Left lung (tissue), 10 donors: Measurements from ENCODE around the gene NT5E. TPM values are rescaled to one million over a fixed set of nuclear protein-coding genes. Genes with fewer than 3 reads are reported as not detected.
A peak's percentile ranks its signal among the peaks of the same experiment; 100 is the strongest.

Experiments used
- ATAC-seq: fragments of 200-7000 bp; cut with Tn5 transposase; one replicate; pipeline ENCODE4 v1.9.1; 2020; ENCODE audit warnings: moderate library complexity
- DNase-seq, 4 donors: peaks; one replicate each; pipeline ENCODE4 v3.0.0-alpha.2; 2013 to 2020
- H3K27ac ChIP-seq, 2 donors: fragments of 200-600 bp; sonication (generic) in 1 of 2; one replicate each; pipeline versions ENCODE4 v1.5.0 to v1.8.0; 2020 to 2021
- H3K27me3 ChIP-seq, 2 donors: fragments of 200-600 bp; sonication (generic) in 1 of 2; one replicate each; pipeline versions ENCODE4 v1.5.0 to v1.8.0; 2020 to 2021
- H3K36me3 ChIP-seq, 2 donors: fragments of 200-600 bp; sonication (generic) in 1 of 2; one replicate each; pipeline versions ENCODE4 v1.5.0 to v1.8.0; 2020 to 2021
- H3K4me1 ChIP-seq, 2 donors: fragments of 200-600 bp; one replicate each; pipeline ENCODE4 v1.8.0; 2021
- H3K4me3 ChIP-seq, 2 donors: fragments of 200-600 bp; sonication (generic) in 1 of 2; one replicate each; pipeline versions ENCODE4 v1.5.0 to v1.8.0; 2020 to 2021; ENCODE audit warnings: mild to moderate bottlenecking in 1 of 2
- H3K9me3 ChIP-seq, 2 donors: fragments of 200-600 bp; sonication (generic) in 1 of 2; one replicate each; pipeline versions ENCODE4 v1.5.0 to v1.8.0; 2020 to 2021
- CTCF ChIP-seq, 2 donors: fragments of 200-600 bp; sonication (generic) in 1 of 2; IDR thresholded peaks; one replicate each; pipeline versions ENCODE4 v1.5.0 to v1.8.0; 2021; ENCODE audit warnings: antibody characterized with exemption in 2 of 2
- intact Hi-C, 2 donors: fragments of 100-400 bp; cut with DNase I; formaldehyde crosslinking; loops; one replicate each; pipeline versions ENCODE4 v1.11.2 to v1.14.2; 2022
- polyA plus RNA-seq, 6 donors: library from polyadenylated mRNA; unstranded; fragments of 120-200 nt; gene quantifications; one replicate each; pipeline ENCODE4 v1.2.1, GENCODE V29; 2013; ENCODE audit not compliant: insufficient read length in 6 of 6
- total RNA-seq, 2 donors: library from RNA; stranded (reverse); fragmentation: NEBNext Ultra II Directional; extraction: Animal tissue kit (Norgen Biotek cat#: 25700); gene quantifications; one replicate each; pipeline ENCODE4 v1.2.1, GENCODE V29; 2021
- donor health status: DM: no; HTN: yes; CAD: no.
- donor health status: DM: no; HTN: no; CAD: no.

NT5E gene
- total and polyA plus RNA-seq, 8 donors, result 9.1 to 16.8 (median 14.5) TPM

DNA sequence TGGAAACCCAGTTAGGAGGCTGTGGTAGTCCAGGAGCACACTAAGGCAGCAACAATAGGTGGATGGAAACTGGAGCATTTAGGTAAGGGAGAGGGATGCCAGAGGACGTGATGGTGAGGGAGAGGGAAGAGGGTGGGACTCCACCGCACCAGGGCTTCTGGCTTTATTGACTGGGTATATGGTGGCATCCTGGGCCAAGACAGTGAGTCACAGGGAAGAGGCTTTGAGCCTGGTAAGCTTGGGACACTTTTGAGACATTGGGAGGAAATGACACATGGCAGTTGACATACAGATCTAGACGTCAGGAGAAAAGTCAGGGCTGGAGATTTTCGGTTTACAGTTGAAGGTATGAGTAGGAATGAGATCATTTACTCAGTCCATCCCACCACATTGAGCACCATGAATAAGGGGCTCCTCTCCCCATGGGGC lies 14.9 kb downstream of the NT5E start:
- Histone ChIP-seq H3K4me1 (peaks cover 0 to 32% of the 10 kb centered on the region in 2 donors), H3K27me3 (no peaks in the 10 kb centered on the region), H3K36me3 (no peaks in the 10 kb centered on the region), H3K9me3 (no peaks in the 10 kb centered on the region), H3K27ac (peak overlapping the region; percentile 35 to 48), H3K4me3 (no peak overlapping the region)
- no peak for DNase-seq
- intact Hi-C loops, result no loop called here
- ATAC-seq, result peak; percentile 48
- TF ChIP-seq CTCF (IDR thresholded peaks at IDR 0.05), result no peak

DNA sequence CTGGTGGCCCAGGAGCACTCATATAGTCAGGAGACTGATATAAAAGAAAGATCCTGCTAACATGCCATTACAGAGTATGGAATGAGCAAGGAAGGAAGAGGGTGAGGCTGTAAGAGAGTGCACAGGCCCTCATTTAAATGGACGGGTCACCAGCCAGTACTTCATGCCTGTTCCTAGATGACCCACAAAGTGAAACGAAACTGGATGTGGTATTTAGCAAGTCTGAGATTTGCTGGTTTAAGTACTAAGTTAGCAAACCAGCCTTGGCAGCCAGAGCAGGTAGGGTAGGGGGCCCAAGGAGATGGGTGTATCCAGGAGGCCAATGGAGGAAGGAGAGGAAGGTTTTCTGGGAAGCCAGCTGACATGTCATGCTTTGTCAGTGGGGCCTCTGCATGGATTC lies 15.9 kb downstream of the NT5E start:
- peaks cover 0 to 32% of the 10 kb centered on the region in 2 donors for H3K4me1 ChIP-seq
- DNase-seq (no peak), ATAC-seq (no peak)
- no peak overlapping the region for H3K4me3 ChIP-seq
- TF ChIP-seq CTCF (IDR thresholded peaks at IDR 0.05), result no peak
- intact Hi-C loops, result no loop called here
- H3K36me3 ChIP-seq, result no peaks in the 10 kb centered on the region
- H3K9me3 ChIP-seq, result no peaks in the 10 kb centered on the region
- no peaks in the 10 kb centered on the region for H3K27me3 ChIP-seq
- H3K27ac ChIP-seq, result no peak overlapping the region

DNA sequence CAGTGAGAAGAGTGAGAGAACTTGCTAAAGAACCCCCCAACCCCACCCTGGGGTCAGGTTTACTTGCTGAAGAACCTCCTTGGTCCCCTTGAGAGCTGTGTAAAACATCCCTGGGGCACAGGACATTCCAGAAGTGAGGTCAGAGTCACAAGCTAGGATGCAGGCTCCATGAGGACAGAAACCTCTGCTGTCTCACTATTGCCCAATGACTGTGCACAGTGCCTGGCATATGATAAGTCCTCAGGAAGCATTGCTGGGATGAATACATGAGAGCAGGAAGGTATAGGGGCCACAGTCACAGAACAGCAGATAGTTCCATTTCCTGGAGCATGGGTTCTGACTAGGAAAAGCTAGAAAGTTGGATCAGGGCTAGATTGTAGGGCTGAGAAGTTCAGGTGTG lies 18.4 kb downstream of the NT5E start:
- intact Hi-C loops, result no loop called here
- Histone ChIP-seq H3K27ac (no peak overlapping the region), H3K36me3 (no peaks in the 10 kb centered on the region), H3K4me3 (no peak overlapping the region), H3K9me3 (no peaks in the 10 kb centered on the region), H3K27me3 (no peaks in the 10 kb centered on the region), H3K4me1 (peaks cover 0 to 22% of the 10 kb centered on the region in 2 donors)
- DNase-seq (no peak), ATAC-seq (no peak)
- no peak for TF ChIP-seq CTCF (IDR thresholded peaks at IDR 0.05)

- no peak overlapping the region for H3K27ac ChIP-seq
- no peak for DNase-seq
- no peak for ATAC-seq
- intact Hi-C loops, result loop anchor here in 1 of 2 donors (10.0 kb wide), 1 partner anchor 115 kb away; no protein-coding TSS in a partner anchor
- no peaks in the 10 kb centered on the region for H3K36me3 ChIP-seq
- H3K9me3 ChIP-seq, result no peaks in the 10 kb centered on the region
- no peak for TF ChIP-seq CTCF (IDR thresholded peaks at IDR 0.05)
- no peaks in the 10 kb centered on the region for H3K27me3 ChIP-seq
- H3K4me1 ChIP-seq, result peaks cover 0 to 14% of the 10 kb centered on the region in 2 donors
- H3K4me3 ChIP-seq, result no peak overlapping the region
These were observed 19.6 kb downstream of the NT5E start for GRCh38 chr6:85469276-85470022.

DNA sequence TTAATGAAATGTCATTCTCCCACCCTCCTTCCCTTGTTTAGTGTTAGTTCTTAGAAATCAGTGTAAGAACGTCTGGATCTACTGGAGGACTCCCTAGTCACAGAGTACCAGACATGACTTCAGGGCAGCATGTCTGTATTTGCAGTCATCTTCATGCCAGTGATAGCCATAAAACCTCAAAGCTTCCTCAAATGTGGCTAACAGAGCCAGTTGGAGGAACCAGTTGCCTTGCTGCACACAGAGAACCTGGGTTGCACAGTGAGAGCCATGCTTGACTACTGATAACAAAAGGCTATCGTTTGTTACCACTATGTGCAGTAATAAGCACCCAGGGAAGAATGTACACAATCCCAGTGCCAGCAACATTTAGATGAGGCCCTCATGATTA lies 20.1 kb downstream of the NT5E start:
- H3K4me1 ChIP-seq, result peaks cover 0 to 8% of the 10 kb centered on the region in 2 donors
- intact Hi-C loops, result loop anchor here in 1 of 2 donors (10.0 kb wide), 1 partner anchor 115 kb away; no protein-coding TSS in a partner anchor
- DNase-seq (no peak), ATAC-seq (no peak)
- no peaks in the 10 kb centered on the region for H3K9me3 ChIP-seq
- no peaks in the 10 kb centered on the region for H3K36me3 ChIP-seq
- H3K27ac ChIP-seq, result no peak overlapping the region
- H3K4me3 ChIP-seq, result no peak overlapping the region
- no peaks in the 10 kb centered on the region for H3K27me3 ChIP-seq
- no peak for TF ChIP-seq CTCF (IDR thresholded peaks at IDR 0.05)
